CD4-positive, alpha-beta T cell treated with Interleukin-17A for 1 hour (primary cell): Measurements from ENCODE around the gene RAB18.
"Not testable (repeated sequence)": the region's sequence is repeated elsewhere in the genome, so short reads cannot be mapped to it uniquely, and the experiment has no call there.

ENCODE experiments used
- DNase-seq: peaks from one replicate; pipeline ENCODE4 v3.0.0-alpha.2; 2020

Gene RAB18

GRCh38 chr10:27505537-27505936 is 1.4 kb downstream of the RAB18 start:
- not testable (repeated sequence) for DNase-seq

DNA sequence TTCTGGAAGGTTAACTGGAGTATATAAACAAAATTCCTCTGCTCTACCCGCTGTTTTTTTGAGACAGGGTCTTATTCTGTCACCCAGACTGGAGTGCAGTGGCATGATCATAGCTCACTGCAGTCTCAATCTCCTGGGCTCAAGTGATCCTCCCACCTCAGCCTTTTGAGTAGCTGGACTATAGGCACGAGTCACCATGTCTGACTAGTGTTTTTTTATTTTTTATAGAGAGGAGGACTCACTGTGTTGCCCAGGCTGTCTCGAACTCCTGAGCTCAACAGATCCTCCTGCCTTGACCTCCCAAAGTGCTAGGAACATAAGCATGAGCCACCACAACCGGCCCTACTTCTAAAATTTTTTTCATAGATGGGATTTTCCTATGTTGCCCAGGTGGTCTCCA is 2.2 kb downstream of the RAB18 start:
- DNase-seq, result no peak

- DNase-seq, result no peak
These were observed 8.4 kb downstream of the RAB18 start for GRCh38 chr10:27512548-27512947.

GRCh38 chr10:27513451-27514191 is 9.5 kb downstream of the RAB18 start:
- DNase-seq, result no peak

- DNase-seq, result no peak
These were observed 10.1 kb downstream of the RAB18 start for GRCh38 chr10:27514243-27514642.

DNA sequence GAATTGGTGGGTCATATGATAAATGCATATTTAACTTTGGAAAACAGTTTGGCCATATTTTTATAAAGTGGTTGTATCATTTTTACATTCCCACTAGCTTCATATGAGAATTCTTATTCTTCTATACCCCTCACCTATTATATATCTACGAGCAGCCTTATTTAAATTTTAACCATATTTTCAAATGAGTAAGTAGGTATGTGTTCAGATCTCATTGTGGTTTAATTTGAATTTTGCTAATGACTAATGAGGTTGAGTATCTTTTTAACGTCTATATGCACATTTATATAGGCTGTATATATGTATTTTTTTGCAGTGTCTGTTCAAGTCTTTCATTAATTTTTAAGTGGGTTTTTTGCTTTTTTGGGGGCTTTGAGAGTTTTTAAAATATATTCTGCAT is 14.2 kb downstream of the RAB18 start:
- no peak for DNase-seq

DNA sequence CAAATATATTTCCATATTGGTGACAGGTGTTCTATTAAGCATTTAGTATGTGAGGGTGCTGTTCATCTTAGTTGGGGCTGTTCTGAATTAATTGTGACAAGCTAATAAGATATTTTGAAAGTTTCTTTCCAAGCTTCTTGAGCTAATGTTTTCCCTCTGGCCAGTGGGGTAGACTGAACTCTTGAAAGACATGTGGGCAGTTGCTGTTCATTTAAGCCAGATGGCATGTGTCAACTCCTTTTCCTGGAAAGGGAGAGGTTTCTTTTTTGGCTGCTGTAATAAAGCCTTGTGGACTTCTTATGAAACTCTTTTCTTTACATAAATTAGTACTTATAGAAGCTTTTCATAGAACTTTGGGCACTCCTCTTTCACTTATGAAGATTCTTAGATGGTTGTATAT is 21.7 kb downstream of the RAB18 start:
- no peak for DNase-seq

DNA sequence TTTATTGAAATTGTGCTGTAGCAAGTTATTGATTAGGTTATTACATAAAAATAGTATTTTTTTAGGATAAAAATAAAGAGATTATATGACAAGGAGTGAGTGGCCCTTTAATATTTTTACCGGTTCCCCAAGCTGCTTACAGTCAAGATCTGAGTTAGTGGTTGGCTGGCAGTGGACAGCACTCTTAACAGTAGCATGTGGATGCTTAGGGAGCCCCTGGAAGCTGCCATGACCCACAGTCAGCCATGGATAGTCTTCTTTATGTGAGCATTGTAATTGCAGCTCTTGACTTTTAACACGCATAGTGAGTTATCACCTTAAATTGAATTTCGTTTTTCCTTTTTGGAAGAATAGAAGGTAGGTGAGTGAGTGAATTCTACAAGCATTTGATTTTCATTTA is 22.1 kb downstream of the RAB18 start:
- DNase-seq, result no peak

- DNase-seq, result no peak
These were observed 23.7 kb downstream of the RAB18 start for GRCh38 chr10:27527666-27528295.

- no peak for DNase-seq
These were observed 25.1 kb downstream of the RAB18 start for GRCh38 chr10:27529010-27529783.

DNA sequence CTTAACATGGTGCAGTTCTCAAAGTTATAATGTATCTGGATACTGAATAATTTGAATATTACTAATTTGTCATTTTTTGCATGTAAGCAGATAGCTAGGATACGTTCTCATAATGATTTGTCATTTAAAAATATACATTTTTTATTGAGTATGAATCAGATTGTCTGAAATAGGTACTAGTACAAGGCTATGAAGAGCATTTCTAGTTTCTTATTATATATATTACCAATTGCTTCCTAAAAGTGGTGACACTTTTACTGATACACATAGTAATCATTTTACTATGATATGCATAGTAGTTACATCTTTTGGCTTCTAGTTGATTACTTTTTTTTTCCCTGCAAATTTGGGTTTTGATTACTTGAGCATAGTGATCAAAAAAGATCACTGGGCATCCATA is 26.4 kb downstream of the RAB18 start:
- no peak for DNase-seq

- DNase-seq, result peak; percentile 8
These were observed 27.3 kb downstream of the RAB18 start for GRCh38 chr10:27531336-27531847.

GRCh38 chr10:27534161-27534700 is 30.1 kb downstream of the RAB18 start:
- no peak for DNase-seq

- no peak for DNase-seq
These were observed 31.2 kb downstream of the RAB18 start for GRCh38 chr10:27535317-27535716.

GRCh38 chr10:27536437-27536836 is 32.3 kb downstream of the RAB18 start:
- no peak for DNase-seq

DNA sequence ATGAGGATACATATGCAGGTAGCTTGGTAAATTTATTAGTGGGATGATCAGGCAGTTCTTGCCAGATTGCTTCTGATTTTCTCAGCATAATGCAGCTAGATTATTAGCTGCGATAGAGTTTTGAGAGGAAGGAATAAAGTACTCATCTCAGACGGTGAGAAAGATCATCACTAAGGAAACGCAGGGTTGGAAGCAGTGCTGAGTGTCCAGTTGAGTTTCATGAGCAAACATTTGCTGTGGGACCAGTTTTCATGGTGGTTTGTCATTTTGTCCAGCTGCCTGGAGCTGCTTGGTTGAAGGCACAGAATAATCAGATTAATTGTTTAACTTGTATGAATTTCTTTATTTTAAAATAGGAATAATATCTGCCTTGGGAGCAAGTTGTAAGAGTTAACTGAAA is 33.1 kb downstream of the RAB18 start:
- DNase-seq, result no peak

DNA sequence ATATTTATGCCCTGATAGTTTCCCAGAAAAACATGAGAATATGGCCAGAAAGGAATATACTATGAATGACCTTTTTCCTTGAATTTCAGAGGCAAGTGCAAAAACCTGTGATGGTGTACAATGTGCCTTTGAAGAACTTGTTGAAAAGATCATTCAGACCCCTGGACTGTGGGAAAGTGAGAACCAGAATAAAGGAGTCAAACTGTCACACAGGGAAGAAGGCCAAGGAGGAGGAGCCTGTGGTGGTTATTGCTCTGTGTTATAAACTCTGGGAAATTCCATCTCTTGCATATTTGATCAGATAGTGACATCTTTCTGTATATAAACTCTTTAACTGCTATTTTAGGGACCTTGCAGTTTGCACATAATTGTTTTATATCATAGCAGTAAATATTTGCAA is 33.7 kb downstream of the RAB18 start:
- no peak for DNase-seq

DNA sequence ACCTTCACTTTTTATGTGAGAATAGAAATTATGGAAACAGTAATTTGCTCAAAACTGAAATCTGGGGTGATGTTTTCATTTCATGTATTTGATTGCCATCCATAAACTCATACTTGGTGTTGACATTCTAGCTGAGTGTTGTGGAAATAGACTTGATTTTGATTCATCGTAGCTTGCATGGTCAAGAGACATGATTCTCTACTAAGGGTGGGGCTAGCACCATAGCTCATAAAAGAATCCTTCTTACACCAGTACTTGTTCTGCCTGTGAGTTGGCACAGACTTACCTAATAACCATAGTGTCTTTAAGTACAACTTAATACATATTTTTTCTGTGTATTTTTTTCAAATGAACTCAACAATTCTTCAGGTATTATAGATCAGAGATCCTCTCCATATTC is 36.6 kb downstream of the RAB18 start:
- DNase-seq, result no peak

DNA sequence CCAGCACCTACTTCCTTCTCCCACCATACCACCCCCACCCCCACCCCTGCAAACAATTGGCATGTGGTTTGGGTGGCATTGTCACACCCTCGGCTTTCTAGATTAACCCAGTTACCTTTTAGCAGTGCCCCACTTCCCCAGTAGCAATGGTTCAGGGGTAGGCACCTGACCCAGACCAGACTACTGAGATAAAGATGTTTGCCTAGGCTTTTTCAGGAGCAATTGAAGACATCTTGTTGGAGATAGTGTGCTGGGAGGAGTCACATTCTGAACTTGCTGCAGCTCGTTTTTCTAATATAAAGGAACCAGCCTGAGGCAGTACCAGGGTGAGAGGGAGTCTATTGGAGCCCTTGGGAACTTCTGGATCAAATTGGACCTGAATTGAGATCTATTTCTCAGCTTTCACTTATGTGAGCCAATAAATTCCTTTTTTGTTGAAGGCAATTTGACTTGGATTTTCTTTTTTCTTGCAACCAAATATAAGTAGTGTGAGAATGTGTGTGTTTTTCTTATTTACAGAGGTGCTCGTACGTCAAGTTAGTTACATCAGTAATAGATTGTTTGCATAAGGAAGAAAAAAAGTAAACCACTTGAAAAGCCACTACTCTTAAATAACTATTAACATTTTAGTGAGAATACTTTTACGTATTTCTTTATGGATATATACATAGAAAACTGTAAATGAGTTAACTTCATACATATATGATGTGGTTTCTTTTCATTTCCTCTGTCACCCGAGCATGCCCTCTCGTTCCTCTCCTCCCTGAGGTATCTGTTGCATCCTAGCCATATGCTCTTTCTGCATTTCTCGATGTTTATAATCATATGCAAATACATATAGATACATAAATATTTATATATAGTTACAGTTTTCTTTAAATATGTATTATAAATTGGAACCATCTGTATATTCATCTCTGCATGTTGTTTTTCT is 38.0 kb downstream of the RAB18 start:
- DNase-seq, result peak; percentile 40

- no peak for DNase-seq
These were observed 38.7 kb downstream of the RAB18 start for GRCh38 chr10:27542812-27543211.

GRCh38 chr10:27547047-27547446 is 42.9 kb downstream of the RAB18 start:
- DNase-seq, result no peak

DNA sequence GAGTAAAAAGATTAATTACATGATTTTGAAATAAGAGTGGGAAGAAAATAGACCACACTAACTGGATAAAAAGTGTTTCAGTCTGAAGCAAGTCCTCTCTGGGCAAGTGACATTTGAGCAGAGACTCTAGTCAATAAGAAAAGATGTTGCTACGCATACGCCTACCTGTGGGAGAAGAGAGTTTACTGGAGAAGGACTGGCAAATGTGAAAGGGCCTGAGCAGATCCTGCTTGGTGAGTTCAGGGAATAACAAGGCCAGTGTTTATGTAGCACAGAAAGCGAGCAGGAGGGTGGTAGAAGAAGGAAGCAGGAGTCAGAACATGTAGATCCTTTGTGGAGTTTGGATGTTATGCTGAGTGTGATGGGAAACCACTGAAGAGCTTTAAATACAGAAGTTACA is 43.4 kb downstream of the RAB18 start:
- no peak for DNase-seq
